Activated gamma-delta T cell treated with Interleukin-2 at 50 U/mL for 16 hours (primary cell): ENCODE measurements around the gene MTFR1L.
A peak's percentile ranks its signal among the peaks of the same experiment; 100 is the strongest.

Experiments used
- DNase-seq: peaks from one replicate; pipeline ENCODE4 v3.0.0-alpha.2; 2020

The MTFR1L gene

DNA sequence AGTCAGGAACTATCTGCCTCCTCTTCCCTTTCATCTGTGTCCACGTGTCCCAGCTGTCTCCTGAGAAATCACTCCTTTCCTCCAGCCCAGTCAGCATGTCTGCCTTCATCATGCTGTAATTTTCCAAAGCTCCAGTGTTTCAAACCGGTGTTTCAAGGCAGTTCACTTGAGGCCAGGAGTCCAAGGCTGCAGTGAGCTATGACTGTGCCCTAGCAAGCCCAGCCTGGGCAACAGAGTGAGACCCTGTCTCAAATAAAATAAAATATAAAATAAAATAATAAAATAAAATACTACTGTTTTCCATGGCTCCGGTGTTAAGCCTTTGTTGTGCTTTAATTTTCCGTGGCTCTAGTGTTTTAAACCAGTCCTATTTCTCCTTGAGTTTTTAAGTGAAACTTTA is 27.6 kb upstream of the MTFR1L start:
- DNase-seq, result no peak

DNA sequence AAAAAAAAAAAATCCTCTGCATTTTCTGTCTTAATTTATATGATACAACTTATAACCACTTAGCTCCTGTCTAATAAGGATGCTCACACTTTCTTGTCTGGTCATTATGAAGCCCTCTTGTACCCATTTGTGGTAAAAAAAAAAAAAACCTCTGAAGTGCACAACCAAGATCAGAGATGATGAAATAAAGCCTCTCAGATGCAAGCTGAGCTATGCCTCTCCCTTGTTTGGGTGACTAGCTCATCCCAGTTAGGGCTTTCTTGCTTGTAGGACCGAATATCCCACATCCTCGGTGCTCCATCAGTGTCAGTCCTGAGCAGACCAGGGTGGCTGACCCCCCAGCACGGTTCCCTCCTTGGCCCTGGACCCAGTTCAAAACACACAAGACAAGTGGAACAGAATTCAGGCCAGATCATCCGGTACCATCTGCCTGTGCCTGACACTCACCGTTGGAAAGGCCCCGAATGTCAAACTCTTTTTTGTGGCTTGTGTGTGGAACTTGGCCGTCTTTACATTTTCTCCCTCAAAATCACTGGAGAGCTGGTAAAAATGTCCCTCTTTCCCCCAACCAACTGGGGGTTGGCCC is 26.1 kb upstream of the MTFR1L start:
- no peak for DNase-seq

DNA sequence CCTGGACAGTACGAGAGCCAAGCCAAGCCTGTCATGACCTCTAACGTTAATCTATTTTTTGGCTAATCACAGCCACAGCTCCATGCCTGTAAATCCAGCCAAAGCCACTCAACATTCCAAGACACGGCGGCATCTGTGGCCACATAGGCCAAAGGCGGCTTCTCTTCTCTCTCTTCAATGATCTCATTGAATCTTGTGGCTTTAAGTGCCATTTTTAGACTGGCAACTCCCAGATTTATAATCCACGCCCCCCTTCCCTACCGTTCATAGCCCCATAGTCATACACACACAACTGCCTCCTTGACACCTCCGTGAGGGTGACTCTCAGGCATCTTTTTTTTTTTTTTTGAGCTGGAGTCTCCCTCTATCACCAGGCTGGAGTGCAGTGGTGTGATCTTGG is 25.4 kb upstream of the MTFR1L start:
- DNase-seq, result no peak

DNA sequence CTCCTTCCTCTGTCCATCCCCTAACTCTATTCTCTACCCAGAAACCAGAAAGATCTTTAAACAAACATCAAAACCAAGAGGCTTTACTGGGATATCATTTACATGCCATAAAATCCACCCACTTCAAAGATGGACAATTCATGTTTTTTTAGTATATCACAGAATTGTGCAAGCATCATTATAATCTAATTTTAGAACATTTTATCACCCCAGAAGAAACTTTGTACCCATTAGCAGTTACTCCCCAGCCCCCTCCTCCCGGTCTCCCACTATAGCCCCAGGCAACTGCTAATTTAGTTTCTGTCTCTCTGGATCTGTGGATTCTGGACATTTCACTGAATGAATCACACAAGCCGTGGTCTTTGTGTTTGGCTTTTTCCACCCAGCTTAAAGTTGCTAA is 24.5 kb upstream of the MTFR1L start:
- no peak for DNase-seq

DNA sequence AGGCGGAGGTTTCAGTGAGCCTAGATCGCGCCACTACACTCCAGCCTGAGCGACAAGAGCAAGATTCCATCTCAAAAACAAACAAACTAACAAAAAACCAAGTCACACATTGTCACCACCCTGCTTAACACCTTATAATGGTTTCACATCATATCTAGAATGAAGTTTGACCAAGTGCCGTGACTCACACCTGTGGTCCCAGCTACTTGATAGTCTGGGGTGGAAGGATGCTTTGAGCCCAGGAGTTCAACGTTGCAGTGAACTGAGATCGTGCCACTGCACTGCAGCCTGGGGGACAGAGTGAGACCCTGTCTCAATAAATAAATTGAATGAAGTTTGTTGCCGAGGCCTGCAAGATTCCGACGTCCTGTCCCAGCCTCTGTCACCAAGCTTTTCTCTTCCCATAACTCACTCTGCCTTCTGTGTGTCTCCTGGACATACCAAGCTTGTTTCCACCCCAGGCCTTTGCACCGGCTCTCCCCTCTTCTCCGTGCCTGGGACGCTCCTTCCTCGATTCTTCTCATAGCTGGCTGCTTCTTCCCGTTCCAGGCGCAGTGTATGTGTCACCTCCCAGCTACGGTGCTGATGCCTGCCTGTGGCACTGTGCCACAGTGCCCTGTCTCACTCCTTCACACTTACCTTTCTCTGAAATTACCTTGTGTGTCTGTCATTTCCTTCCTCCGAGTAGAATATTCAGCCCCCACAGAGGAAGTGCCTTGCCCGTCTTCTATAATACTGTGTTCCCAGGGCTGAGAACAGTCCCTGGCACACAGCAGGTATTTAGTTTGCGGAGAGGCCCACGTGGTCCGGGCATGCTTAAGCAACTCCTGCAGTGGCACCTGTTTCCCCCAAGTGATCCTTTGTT is 23.6 kb upstream of the MTFR1L start:
- DNase-seq, result peak; percentile 28

DNA sequence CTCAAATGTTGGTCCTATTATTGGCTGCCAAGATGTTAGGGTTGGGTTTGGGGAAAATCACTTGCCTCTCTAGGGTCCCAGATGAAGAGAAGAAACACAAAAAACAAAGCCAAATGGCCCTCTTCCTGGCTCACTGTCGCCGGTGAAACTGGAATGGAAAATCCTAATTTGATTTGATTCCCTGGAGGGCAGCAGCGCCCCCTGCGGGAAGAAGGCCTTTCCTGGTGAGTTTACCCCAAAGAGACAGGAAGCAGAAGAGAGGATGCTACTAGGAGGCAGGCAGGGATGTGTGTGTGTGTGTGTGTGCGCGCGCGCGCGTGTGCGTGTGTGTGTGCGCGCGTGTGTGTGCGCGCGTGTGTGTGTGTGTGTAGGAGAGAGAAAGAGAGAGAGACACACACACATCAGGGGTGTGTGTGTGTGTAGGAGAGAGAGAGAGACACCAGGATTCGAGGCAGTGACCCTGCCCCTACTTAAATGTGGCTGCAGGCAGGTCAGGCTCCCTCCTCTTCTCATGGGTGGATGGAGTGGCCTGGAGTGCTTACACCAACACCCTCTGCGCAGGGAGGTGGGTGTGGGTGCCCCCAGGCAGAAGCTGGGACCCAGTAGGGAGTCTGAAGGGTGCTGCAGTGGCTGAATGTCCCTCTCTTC is 22.8 kb upstream of the MTFR1L start:
- DNase-seq, result peak; percentile 79

DNA sequence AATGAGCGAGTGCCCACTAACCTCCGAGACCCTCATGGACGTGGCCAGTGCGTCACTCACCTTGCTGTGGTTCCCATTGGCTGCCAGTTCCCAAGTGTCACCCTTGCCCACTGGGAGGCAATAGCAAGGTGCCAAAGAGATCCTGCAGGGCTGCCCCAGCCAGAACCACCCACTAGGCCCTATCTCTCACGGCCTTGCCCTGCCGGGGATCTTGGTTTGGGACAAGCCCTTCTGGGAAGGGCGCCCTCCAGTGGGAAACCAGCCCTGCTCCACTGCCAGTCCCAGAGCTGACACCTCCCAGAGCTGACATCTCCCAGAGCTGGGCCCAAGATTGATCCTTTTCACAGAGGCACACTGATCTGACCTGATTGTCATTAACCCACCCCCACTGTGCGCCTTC is 21.8 kb upstream of the MTFR1L start:
- DNase-seq, result no peak

DNA sequence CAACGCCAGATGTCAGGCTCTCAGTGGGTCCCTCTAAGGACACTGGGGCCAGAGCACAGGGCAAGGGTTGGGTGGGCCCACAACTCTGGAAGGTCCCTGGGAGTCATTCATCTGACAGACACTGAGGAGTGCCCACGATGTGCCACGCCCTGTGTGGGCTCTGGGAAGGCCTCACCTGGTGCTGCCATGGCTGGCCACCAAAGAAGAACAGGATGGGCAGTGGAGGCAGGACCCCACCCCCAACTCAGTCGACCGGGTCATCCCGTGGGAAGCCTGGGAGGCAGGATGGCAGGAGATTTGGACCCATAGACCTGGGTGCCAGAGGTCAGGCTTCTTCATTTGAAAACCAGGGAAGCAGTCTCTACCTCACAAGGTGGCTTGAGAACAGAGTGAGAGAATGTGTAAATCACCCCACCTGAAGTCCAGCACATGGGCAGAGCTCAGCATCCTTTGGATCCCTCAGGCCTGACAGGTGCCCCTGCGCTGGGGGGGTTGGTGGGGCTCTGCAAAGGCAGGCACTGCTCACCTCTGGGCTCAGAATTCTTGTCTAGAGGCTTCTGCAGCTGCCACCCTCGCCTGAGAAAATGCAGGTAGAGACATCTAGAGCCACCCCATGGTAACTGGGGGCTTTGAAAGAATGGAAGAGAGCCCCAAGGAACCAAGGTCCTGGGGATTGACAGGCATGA is 20.9 kb upstream of the MTFR1L start:
- DNase-seq, result no peak

DNA sequence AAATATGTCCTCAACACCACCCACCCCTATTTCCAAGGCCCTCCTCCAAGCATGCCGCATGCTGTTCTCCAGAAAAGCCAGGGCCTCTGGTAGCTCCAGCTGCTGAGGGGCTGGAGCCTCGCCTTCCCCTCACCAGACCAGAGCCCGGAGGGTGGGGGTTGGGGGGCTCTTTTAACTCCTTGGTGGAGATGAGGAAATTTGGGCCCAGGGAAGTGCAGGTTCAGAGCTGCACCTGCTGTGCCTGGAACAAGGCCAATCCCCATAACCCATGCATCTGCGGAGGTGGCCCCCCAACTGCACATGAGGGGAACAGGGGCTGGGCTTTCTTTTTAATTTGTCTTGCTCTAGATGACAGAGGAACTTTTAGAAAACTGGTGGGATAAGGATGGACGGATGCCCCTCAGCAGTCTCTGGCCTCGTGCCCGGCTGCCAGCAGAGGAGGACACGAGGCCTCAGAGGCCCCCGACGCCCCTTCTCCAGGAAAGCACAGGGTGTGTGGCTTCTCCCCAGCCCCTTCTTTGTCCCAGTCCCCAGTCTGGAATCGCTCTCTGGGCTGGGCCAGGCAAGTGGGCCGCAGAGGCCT is 20.3 kb upstream of the MTFR1L start:
- no peak for DNase-seq

DNA sequence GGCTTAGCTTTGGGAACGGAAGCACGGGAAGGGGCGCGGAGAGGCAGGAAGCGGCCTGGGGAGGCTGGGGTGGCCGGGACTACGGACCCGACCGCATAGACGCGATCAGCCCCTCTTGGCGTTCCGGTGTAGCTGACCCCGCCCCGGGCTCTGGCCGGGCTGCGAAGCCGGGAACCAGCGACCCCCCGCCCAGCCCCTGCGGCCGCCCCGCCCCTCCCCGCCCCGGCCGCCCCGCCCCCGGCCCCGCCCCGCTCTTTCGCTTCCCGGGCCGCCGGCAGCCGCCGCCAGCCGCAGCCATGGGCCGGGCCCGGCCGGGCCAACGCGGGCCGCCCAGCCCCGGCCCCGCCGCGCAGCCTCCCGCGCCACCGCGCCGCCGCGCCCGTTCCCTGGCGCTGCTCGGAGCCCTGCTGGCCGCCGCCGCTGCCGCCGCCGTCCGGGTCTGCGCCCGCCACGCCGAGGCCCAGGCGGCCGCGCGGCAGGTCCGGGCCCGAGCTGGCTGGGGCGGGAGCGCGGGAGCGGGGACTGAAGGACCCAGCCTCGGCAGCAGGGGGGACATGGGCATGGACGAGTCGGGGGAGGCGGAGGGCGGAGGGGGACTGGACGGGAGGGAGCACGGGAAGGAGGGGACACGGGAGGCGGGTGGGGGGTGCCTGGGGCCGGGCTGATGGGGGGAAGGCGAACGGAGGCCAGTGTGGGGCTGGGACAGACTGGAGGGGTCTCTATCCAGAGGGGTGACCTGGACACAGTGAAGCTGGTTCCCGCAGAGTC is 19.6 kb upstream of the MTFR1L start, which contains the start of gene SELENON:
Gene SELENON (plus strand): TSS at position 259 of the 768 bp plus-strand sequence. CDS start 38 bp downstream, at position 297.
- DNase-seq, result no peak

DNA sequence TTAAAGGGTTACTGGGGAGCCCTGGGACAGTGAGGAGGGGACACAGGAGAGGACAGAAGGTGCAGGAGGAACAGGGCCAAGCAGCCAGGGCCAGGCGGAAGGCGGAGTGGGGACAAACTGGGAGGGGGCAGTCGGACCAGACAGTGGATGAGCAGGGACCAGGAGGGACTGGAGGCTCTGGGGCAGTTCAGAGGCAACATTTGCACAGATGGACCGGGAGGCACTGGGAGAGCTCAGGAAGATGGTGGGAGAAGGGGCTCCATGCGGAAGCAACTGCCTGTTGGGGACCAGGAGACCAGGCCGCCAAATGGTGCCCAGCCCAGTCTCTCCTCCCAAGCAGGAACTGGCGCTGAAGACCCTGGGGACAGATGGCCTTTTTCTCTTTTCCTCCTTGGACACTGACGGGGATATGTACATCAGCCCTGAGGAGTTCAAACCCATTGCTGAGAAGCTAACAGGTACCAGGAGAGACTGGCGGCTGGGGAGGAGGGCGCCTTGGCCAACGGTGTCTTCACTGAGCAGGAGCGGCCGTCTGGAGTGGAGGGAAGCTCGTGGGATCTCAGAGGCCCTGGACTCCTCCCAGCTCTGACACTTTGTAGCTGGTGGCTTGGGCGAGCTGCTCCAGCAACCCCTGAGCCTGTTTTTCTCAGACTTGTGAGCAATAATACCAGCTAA is 18.9 kb upstream of the MTFR1L start:
- no peak for DNase-seq

DNA sequence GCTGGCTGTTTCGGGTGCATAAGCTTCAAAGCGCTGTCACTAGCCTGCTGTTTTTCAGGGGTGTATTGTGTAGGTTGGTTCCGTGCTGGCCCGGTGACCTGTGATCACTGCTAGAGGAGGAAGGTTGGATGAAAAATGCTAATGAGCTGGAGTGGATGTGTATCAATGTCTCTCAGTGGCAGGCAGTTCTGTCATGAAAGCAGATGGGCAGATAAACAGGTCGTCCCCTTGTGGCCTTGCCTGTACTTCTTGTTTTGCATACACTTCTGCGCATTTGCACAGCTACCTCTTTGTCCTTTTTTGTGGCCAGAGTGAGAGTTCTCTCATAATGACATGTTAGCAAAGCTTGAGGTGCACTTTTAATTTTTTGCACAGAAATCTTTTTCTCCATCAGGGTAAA is 16.8 kb upstream of the MTFR1L start:
- no peak for DNase-seq

DNA sequence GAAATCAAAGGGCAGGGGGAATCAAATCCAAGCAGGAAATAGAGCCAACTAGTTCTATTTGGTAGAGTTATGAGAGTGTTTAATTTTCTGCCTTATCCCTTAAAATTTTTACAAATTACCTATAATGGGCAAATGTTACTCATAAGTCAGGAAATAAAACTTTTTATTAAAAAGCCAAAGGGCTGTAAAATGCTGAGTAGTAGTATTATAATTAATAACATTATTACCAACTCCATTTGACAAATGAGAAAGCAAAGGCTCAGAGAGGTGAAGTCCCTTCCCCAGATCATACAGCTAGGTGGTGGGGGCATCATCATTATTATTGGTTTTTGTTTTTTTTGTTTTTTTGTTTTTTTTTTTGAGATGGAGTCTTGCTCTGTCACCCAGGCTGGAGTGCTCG is 16.4 kb upstream of the MTFR1L start:
- no peak for DNase-seq

DNA sequence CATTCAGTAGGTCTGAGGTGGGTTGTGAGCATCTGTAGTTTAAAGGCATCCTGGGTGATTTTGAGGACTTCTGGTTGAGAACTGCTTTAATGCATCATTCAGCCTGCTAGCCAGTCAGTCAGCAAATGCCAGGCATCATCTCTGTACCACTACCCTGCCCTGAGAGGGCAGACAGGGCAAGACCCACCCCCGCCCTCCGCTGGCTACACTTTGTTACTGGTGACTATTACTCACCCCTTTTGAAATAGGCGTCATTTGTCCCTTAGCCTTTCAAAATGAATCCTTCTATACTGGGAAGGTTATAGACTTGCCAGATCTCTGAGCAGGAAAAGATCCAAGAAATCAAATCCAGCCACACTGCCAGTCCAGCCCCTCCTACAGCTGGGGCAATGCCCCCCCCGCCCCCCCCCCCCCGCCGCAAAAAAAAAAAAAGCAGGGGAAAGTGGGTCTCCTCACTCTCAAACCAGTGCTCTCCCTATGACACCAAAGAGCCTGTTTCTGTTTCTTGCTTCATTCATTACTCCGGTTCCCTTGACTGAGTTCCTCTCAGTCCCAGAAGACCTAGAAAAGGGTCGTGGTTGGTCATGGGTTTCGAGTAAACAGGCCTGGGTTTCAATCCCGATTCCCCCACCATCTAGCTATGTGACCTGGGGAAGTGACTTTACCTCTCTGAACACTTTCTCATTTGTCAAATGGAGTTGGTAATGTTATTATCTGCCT is 15.3 kb upstream of the MTFR1L start:
- no peak for DNase-seq

DNA sequence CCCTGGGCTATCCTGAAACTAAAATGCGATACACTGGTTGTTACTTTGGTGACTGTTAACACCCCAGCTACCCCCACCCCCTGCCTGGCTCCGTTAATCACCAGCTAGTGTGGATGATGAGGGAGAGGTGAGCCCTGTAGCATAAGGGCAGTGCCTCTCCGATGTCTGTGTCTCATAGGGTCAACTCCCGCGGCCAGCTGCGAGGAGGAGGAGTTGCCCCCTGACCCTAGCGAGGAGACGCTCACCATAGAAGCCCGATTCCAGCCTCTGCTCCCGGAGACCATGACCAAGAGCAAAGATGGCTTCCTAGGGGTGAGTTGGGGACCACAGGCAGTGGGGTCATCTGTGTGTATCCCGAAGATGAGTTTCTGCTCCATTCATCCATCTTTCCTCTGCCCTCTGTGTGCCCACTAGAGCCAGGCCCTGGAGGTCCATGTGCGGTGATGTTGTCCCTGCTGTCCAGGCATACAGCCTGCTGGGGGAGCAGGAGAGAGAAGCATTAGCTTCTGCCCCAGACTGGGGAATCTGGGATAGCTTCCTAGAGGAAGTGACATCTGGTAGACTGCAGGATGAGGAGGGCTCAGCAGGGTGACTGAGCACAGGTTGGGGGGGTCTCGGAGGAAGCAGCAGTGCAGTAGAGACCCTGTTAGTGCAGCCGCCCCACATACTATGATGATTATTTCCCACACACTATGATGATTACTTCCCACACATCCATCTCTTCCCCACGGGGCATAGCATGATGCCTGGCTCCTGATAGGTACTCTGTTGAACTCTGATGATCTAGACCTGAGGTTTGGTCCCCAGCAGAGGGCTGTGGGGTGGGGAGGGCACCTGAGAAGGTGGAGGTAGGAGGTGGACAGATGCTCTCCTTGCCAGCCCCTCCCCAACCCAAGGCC is 14.5 kb upstream of the MTFR1L start:
- DNase-seq, result no peak

DNA sequence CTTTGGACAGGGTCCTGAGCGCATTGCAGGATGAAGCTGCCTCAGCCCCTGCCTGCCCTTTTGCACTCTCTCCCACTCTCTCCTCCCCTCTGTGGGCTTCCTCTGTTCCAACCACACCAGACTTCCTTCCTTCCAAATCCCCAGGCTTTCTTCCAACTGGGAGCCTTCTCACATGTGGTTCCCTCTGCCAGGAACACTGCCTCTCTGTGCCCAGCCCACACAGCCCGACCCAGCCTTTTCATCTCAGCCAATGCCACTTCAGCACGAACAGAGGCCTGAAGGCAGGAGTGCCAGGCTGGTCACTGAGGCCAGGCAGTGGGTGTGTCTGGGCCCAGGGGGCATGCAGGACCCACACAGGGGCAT is 13.9 kb upstream of the MTFR1L start:
- DNase-seq, result no peak

DNA sequence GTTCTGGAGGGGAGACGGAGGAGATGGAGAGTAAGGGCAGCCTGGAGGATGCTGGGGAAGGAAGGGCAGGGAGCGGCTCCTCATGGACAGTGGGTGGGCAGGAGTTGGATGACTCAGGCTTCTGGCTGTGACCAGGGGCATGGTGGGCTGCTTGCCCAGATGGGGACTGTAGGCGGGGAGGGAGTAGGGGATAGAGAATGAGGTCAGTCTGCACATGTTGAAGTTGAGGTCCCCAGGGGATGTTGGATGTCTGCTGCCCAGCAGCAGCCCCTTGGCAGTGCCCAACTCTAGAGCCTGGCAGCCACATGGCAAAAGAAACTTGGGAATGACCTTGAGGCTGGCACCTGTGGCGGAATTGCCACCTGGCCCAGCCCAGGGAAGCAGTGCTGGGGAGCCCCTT is 13.3 kb upstream of the MTFR1L start:
- no peak for DNase-seq

DNA sequence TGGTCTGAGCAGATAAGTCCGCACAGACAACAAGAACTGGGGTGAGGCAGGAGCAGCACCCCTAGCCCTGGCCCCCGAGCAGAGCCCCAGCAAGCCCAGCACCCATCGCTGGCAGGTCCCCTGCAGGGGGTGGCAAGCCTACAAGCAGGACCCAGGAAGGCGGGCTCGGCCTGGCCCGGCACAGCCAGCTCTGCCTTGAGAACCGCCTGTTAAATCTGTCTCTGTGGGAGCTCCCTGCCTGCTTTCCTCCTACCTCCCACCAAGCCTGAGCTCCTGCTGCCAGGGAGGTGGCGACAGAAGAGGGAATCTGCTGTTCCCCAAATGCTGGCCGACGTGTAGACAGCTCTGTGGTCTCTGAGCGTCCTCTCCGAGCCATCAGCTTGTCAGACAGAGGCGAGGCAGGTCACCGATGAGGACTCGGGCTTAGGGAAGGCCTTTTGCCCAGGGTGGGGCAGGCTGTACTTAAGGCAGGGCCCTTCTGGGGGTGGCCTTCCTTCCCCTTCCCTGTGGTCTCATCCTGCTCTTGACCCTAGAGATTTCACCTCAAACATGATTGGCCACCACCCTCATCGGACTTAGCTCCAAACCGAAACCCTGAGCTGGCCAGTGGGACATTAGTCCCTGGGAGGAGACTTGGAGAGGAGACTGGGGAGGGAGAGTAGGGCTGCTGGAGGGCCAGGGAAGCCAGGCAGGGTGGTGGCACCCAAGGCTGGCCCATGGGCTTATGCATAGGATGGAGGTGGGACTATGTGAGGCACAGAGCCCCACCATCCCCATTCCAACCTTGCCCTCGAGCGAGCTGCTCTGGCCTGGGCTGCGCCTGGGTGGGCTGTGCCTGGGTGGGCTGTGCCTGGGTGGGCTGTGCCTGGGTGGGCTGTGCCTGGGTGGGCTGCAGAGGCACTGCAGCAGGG is 12.0 kb upstream of the MTFR1L start:
- no peak for DNase-seq
